GM23248 (cell line): Measurements from ENCODE around the gene UBTD1. TPM values are rescaled to one million over a fixed set of nuclear protein-coding genes. Genes with fewer than 3 reads are reported as not detected.
A peak's percentile ranks its signal among the peaks of the same experiment; 100 is the strongest.
"Not testable (repeated sequence)": the region's sequence is repeated elsewhere in the genome, so short reads cannot be mapped to it uniquely, and the experiment has no call there.

Experiments
- DNase-seq: peaks from one replicate; pipeline ENCODE4 v3.0.0-alpha.2; 2015
- H2AFZ ChIP-seq: fragments of 200-600 bp; sonication (generic); 2 replicates; pipeline ENCODE4 v1.6.1; 2016; ENCODE audit warnings: antibody characterized with exemption
- H3F3A ChIP-seq: fragments of 200-600 bp; sonication (generic); 2 replicates; pipeline ENCODE4 v1.6.1; 2016; ENCODE audit warnings: mild to moderate bottlenecking, antibody characterized with exemption, mixed run types; ENCODE audit not compliant: insufficient read depth
- H3K27ac ChIP-seq: fragments of 200-600 bp; sonication (generic); 2 replicates; pipeline ENCODE4 v1.5.1; 2016; ENCODE audit warnings: mild to moderate bottlenecking
- H3K27me3 ChIP-seq: fragments of 200-600 bp; sonication (generic); replicated peaks from 2 replicates; pipeline ENCODE4 v1.6.1; 2016; ENCODE audit warnings: mild to moderate bottlenecking; ENCODE audit not compliant: insufficient read depth
- H3K36me3 ChIP-seq: fragments of 200-600 bp; sonication (generic); 2 replicates; pipeline ENCODE4 v1.6.1; 2016; ENCODE audit warnings: low read depth, mild to moderate bottlenecking
- H3K4me1 ChIP-seq: fragments of 200-600 bp; sonication (generic); 2 replicates; pipeline ENCODE4 v1.6.1; 2016; ENCODE audit warnings: mild to moderate bottlenecking; ENCODE audit not compliant: insufficient read depth
- H3K4me2 ChIP-seq: fragments of 200-600 bp; sonication (generic); one replicate; pipeline ENCODE4 v1.6.1; 2016; ENCODE audit warnings: mild to moderate bottlenecking; ENCODE audit not compliant: unreplicated experiment
- H3K4me3 ChIP-seq: fragments of 200-600 bp; sonication (generic); 2 replicates; pipeline ENCODE4 v1.5.1; 2016; ENCODE audit warnings: mild to moderate bottlenecking
- H3K79me2 ChIP-seq: fragments of 200-600 bp; sonication (generic); 2 replicates; pipeline ENCODE4 v1.6.1; 2016; ENCODE audit warnings: mild to moderate bottlenecking; ENCODE audit not compliant: insufficient read depth
- H3K9ac ChIP-seq: fragments of 200-600 bp; sonication (generic); 2 replicates; pipeline ENCODE4 v1.6.1; 2016; ENCODE audit warnings: mild to moderate bottlenecking
- H3K9me2 ChIP-seq: fragments of 200-600 bp; sonication (generic); 2 replicates; pipeline ENCODE4 v1.6.1; 2016; ENCODE audit warnings: mixed run types, mild to moderate bottlenecking, moderate library complexity; ENCODE audit not compliant: insufficient read depth
- H3K9me3 ChIP-seq: fragments of 200-600 bp; sonication (generic); one replicate; pipeline ENCODE4 v1.6.1; 2017; ENCODE audit warnings: low read depth
- H4K20me1 ChIP-seq: fragments of 200-600 bp; sonication (generic); 2 replicates; pipeline ENCODE4 v1.6.0; 2016; ENCODE audit not compliant: insufficient read depth
- EZH2 ChIP-seq: fragments of 200-600 bp; sonication (generic); IDR thresholded peaks from 2 replicates; pipeline ENCODE4 v1.6.1; 2018; ENCODE audit warnings: antibody characterized with exemption, mild to moderate bottlenecking; ENCODE audit not compliant: insufficient read depth, poor library complexity, severe bottlenecking
- EZH2phosphoT487 ChIP-seq: fragments of 200-600 bp; sonication (generic); IDR thresholded peaks from 2 replicates; pipeline ENCODE4 v1.6.1; 2018; ENCODE audit warnings: antibody characterized with exemption, moderate library complexity, mild to moderate bottlenecking, low read depth; ENCODE audit not compliant: insufficient read depth
- WGBS, 2 experiments: methylation state at CpG; one replicate each; pipeline ENCODE4 v1.1.6; 2015 to 2017; ENCODE audit warnings: low lambda C conversion rate in 2 of 2, low coverage in 1 of 2; ENCODE audit errors: missing lambda C conversion rate in 2 of 2; 5-methylcytosine and 5-hydroxymethylcytosine counted together
- in situ Hi-C: fragments of 300-500 bp; cut with MboI; formaldehyde crosslinking; loops from 2 replicates; pipeline ENCODE4 v1.15.0; 2020
- polyA plus RNA-seq: library from polyadenylated mRNA; unstranded; fragments of >200 nt; fragmentation: Nextera tagmentation; extraction: Ambion mirVana; gene quantifications from 2 replicates; pipeline ENCODE4 v1.2.1, GENCODE V29; 2016
- total RNA-seq: library from RNA; depleted of rRNA; stranded (reverse); fragments of >200 nt; shearing (Covaris generic); gene quantifications from 2 replicates; pipeline ENCODE4 v1.2.3, GENCODE V29; 2014

The UBTD1 gene
- total and polyA plus RNA-seq, 2 experiments from 2014 or later: 20.8 to 27.2 TPM

DNA sequence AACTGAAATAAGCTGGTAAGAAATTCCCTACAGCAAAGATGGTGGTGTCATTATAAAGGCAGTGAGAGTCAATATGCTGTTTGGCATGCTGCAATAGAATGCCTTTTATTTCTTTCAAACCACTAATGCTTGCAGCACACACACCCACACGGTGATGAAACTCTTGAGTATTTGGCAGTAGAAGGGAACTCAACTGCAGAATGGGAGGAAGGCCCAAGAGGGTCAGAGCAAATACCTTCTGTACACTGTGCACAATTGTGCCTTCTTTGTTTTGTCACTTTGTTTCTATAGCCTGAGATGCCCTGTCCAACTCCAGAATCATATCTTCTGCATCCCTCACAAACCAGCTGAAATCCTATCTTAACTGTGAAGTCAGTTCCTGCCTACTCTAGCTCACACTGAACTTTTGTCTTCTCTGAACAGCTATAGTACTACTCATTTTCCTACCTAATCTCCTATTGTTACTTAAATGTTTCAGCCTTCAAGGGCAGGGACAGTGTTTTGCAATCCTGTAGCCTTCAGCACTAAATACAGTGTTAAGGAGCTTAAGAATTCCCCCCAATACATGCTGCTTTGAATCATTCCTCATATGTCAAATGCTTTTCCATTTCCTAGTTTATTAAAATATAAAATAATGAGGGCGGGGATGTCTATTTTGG, 22.7 kb upstream of the UBTD1 start:
- Histone ChIP-seq H3K4me2 (no peak overlapping the region), H3K36me3 (peaks cover 79% of the 10 kb centered on the region)
- TF ChIP-seq EZH2 (no peak), EZH2phosphoT487 (no peak)

DNA sequence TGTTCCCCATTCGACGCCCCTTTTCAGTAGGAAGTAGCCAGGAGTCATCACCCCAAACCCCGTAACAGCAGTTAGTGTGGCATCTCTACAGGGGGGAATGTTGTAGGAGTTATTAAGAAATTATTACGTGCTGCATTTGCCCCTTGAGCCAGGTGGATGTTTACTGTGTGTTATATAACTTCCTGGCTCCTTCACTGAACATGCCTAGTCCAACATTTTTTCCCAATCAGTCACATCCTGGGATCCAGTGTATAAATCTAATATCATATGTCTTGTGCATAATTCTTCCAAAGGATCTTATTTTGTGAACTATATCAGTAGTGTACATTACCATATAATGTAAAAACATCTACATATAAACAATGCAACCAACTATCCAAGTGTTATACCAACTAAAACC, 19.3 kb upstream of the UBTD1 start:
- 99% methylated on average over 4 of the region's 4 CpGs for WGBS, 2 experiments
- H3K4me3 ChIP-seq, H3K9me3 ChIP-seq, H3K4me2 ChIP-seq, H2AFZ ChIP-seq, H3K9ac ChIP-seq, H3K27me3 ChIP-seq, DNase-seq, in situ Hi-C loops, H3K27ac ChIP-seq, H3K9me2 ChIP-seq, H4K20me1 ChIP-seq: not testable (repeated sequence)
- peaks cover 61% of the 10 kb centered on the region for H3K79me2 ChIP-seq
- peaks cover 45% of the 10 kb centered on the region for H3K36me3 ChIP-seq
- peaks cover 29% of the 10 kb centered on the region for H3K4me1 ChIP-seq
- peaks cover 42% of the 10 kb centered on the region for H3F3A ChIP-seq

More for the DNA sequence above, 22.7 kb upstream of the UBTD1 start:
- Histone ChIP-seq H3K27me3 (no peaks in the 10 kb centered on the region), H3K9me2 (no peaks in the 10 kb centered on the region), H2AFZ (no peak overlapping the region), H3K9ac (peak overlapping the region; percentile 30), H3K27ac (peak overlapping the region; percentile 74), H4K20me1 (no peaks in the 10 kb centered on the region), H3K79me2 (peaks cover 49% of the 10 kb centered on the region), H3K9me3 (no peaks in the 10 kb centered on the region), H3K4me1 (peaks cover 22% of the 10 kb centered on the region), H3F3A (peaks cover 50% of the 10 kb centered on the region), H3K4me3 (no peak overlapping the region)
- in situ Hi-C loops: no loop called here
- WGBS, 2 experiments: 41 to 42% methylated on average over 2 of the region's 2 CpGs
- peak; percentile 88 for DNase-seq

GRCh38 chr10:97479939-97480338, 18.8 kb upstream of the UBTD1 start:
- Histone ChIP-seq H3F3A (peaks cover 36% of the 10 kb centered on the region), H3K27ac (no peak overlapping the region), H3K79me2 (peaks cover 67% of the 10 kb centered on the region), H3K4me2 (no peak overlapping the region), H3K4me1 (peaks cover 29% of the 10 kb centered on the region), H3K9me2 (no peaks in the 10 kb centered on the region), H4K20me1 (no peaks in the 10 kb centered on the region), H3K9ac (no peak overlapping the region), H3K36me3 (peaks cover 40% of the 10 kb centered on the region), H2AFZ (no peak overlapping the region), H3K27me3 (no peaks in the 10 kb centered on the region), H3K9me3 (no peaks in the 10 kb centered on the region), H3K4me3 (no peak overlapping the region)
- DNase-seq: no peak
- 79 to 84% methylated on average over 9 of the region's 9 CpGs for WGBS, 2 experiments
- in situ Hi-C loops: no loop called here
- TF ChIP-seq EZH2phosphoT487 (no peak), EZH2 (no peak)

DNA sequence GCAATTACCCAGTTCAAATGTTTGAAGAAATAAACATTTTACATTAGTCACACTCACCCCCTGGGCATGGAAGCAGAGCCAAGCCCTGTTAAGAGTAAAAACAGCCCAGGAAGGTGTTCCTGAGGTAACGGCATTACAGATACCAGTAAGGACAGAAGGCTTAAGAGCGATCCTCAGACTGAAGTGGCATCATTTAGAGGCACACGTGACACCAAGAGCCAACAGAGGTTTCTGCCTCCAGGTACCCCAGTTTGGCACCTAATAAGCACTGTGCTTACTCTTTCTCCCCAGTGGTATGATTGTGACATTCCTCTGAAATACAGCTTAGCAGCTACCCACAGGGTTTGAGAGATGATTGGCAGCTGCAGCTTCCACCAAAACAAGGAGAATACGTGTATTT, 17.7 kb upstream of the UBTD1 start:
- TF ChIP-seq EZH2: no peak
- no peak for TF ChIP-seq EZH2phosphoT487
- H3K79me2 ChIP-seq: peaks cover 78% of the 10 kb centered on the region
- whole genome bisulfite sequencing, 2 experiments: 87 to 91% methylated on average over 4 of the region's 4 CpGs

More for the DNA sequence above, 17.7 kb upstream of the UBTD1 start:
- DNase-seq: no peak
- Histone ChIP-seq H3K27me3 (no peaks in the 10 kb centered on the region), H2AFZ (no peak overlapping the region), H3K4me1 (peaks cover 21% of the 10 kb centered on the region), H3F3A (peaks cover 25% of the 10 kb centered on the region), H3K4me3 (no peak overlapping the region), H3K4me2 (no peak overlapping the region), H3K27ac (no peak overlapping the region), H3K9me2 (no peaks in the 10 kb centered on the region), H3K9me3 (no peaks in the 10 kb centered on the region), H3K9ac (no peak overlapping the region), H3K36me3 (peaks cover 42% of the 10 kb centered on the region), H4K20me1 (peaks cover 3% of the 10 kb centered on the region; the same call in 1 of the 2 replicates)
- in situ Hi-C loops: no loop called here
